NOMO-1 (cell line): ENCODE data around the gene STEAP1B.
"Not testable (repeated sequence)": the region's sequence is repeated elsewhere in the genome, so short reads cannot be mapped to it uniquely, and the experiment has no call there.

Source experiments
- DNase-seq, 2 experiments: peaks; one replicate each; lab custom pipeline; 2025; ENCODE audit not compliant: unreplicated experiment in 2 of 2; lab: John Stamatoyannopoulos, UW

STEAP1B gene

GRCh38 chr7:22501336-22501735, 1.3 kb upstream of the STEAP1B start:
- peak; percentile 21 to 27 for DNase-seq

- DNase-seq: no peak
Observed at GRCh38 chr7:22499044-22499443, 944 bp downstream of the STEAP1B start.

- not testable (repeated sequence) for DNase-seq
Observed at GRCh38 chr7:22496912-22497311, 3.1 kb downstream of the STEAP1B start.

GRCh38 chr7:22496296-22496888, 3.6 kb downstream of the STEAP1B start:
- DNase-seq: not testable (repeated sequence)

- peak in 1 of 2 experiments; percentile 3 for DNase-seq
Observed at GRCh38 chr7:22493160-22493925, 6.6 kb downstream of the STEAP1B start.

- peak in 1 of 2 experiments; percentile 53 for DNase-seq
Observed at GRCh38 chr7:22488643-22489462, 11.1 kb downstream of the STEAP1B start.

GRCh38 chr7:22487978-22488642, 11.9 kb downstream of the STEAP1B start:
- no peak for DNase-seq

GRCh38 chr7:22486597-22486996, 13.4 kb downstream of the STEAP1B start:
- DNase-seq: no peak

- no peak for DNase-seq
Observed at GRCh38 chr7:22485189-22485588, 14.8 kb downstream of the STEAP1B start.

- no peak for DNase-seq
Observed at GRCh38 chr7:22482503-22482902, 17.5 kb downstream of the STEAP1B start.

- DNase-seq: peak; percentile 80 to 88
Observed at GRCh38 chr7:22481726-22482125, 18.3 kb downstream of the STEAP1B start.

- no peak for DNase-seq
Observed at GRCh38 chr7:22480523-22481075, 19.4 kb downstream of the STEAP1B start.

- no peak for DNase-seq
Observed at GRCh38 chr7:22477876-22478450, 22.0 kb downstream of the STEAP1B start.

GRCh38 chr7:22477262-22477661, 22.7 kb downstream of the STEAP1B start:
- no peak for DNase-seq

- no peak for DNase-seq
Observed at GRCh38 chr7:22476824-22477223, 23.2 kb downstream of the STEAP1B start.

GRCh38 chr7:22474645-22475044, 25.3 kb downstream of the STEAP1B start:
- no peak for DNase-seq

GRCh38 chr7:22470981-22471380, 29.0 kb downstream of the STEAP1B start:
- DNase-seq: no peak

- no peak for DNase-seq
Observed at GRCh38 chr7:22469371-22470143, 30.4 kb downstream of the STEAP1B start.

- no peak for DNase-seq
Observed at GRCh38 chr7:22468609-22469008, 31.4 kb downstream of the STEAP1B start.

- DNase-seq: no peak
Observed at GRCh38 chr7:22464299-22464698, 35.7 kb downstream of the STEAP1B start.
